Measurements from ENCODE around the gene SPAG6.
A peak's percentile ranks its signal among the peaks of the same experiment; 100 is the strongest.

Gene SPAG6

GRCh38 chr10:22322641-22323160 lies 22.6 kb upstream of the SPAG6 start:
- DNase-seq: no peak

DNA sequence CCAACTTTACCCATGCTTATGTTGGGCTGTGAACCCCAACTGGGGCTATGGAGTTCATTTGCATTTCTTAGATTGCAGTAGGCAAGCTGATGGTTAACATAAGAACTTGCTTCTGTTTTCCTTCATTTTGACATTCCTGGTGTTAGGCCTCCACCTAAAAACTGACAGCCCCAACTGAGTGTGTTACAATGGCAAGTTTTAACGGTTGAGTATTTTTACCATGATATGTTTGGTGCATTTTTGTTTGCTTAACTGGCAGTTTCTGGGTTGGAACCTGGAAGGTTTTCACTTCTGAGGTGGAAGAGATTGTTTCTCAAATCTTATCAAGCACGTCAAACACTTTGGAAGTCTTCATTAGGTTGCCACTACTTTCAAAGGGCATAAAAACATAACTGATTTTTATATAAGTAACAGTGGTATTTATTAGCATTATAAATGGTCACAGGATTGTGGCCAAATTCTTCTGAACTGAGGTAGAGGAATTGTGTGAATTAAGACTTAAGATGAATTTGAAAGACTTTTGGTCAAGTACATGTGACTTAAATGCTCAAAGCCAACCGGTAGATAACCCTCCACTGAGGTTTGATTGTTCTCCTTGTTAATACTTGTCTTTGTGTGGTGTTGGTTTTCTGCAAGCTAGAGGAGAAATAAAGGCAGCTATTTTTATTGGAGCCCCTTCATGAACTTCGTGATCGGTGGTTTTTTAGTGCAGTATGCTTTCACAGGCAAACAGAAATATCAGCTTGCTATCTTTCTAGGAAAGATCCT lies 21.6 kb upstream of the SPAG6 start:
- DNase-seq: no peak

DNA sequence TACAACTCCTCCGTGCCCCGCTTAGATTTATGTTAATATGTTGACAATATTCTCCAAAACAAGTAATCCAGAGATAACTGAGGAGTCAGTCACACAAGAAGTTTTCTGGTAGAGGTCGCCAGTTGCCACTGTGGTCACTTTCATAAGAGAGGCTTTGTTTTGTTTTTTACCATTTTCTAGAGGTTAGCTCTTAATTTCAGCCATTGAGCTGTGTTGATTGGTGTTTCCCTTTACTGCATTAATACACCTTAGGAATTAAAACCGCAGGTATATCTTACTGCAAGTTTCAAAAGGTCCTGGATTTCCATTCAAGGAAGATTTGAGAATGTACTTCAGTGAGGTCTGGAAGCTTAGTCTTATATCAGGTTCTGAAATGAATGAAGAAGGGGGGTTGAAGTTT lies 20.9 kb upstream of the SPAG6 start:
- no peak for DNase-seq

DNA sequence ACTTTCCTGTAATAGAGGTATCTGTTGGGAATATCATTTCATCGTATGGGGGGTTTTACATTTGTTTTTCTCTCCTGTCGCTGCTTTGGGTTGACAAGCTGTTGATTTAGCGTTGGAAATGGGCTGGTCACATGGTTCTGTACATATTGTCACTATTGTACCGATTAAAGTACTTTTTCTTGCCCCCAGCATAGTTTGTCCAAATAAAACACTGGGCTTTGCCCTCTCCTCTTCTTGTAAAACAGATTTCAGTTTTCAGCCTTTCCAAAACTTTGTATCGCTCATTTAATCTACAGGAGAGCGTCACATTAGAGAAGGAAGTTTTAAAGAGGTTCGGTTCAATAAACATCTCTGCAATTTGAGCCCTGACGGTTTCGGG lies 20.4 kb upstream of the SPAG6 start:
- DNase-seq: no peak

GRCh38 chr10:22325272-22326144 lies 19.8 kb upstream of the SPAG6 start:
- peak; percentile 69 for DNase-seq

DNA sequence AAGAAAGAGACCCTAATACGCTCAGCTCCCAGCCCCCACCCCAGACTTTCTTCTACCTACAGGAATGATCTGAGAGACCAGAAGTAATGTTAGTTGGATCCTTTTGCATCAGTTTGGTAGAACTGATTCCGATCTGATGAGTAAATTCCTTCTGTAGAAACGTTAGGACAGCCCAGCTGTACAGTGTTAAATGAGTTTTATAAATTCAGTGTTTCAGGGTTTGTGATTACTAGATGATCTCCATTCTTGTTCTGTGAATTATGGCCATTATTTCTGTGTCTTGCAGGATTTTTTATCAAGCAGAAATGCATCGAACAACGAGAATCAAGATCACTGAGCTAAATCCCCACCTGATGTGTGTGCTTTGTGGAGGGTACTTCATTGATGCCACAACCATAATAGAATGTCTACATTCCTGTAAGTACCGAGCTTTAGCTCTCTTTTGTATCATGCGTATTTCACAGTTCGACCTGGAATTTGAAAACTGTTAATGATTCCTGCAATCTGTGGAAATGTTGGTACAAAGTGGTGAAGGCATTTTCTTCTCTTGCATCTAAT lies 19.1 kb upstream of the SPAG6 start:
- DNase-seq: no peak

GRCh38 chr10:22329150-22329549 lies 16.1 kb upstream of the SPAG6 start:
- no peak for DNase-seq

DNA sequence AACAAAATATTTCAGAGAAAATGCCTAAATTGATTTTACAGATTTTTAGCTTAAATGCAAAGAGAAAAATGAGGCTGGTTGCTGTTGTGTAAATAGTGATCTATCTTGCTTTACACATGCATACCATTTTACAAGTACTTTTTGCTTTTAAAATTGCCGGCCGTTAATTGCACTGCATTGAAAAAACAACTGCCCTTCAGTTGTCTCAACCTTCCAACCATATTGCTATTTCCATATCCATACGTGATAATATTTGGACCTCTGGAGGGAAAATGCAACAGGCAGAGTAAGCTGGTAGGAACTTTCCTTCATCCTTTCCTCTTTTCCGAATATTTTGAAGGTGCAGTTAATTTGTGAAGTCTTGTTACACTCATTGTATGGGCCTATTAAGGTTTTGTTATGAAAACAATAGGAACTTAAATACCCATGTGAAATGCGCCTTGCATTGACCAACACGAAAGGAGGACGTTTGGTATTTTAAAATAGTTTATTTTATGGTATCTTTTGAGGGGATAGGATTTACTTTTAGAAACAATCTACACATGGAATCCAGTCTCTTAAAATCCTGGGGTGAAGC lies 13.1 kb upstream of the SPAG6 start:
- no peak for DNase-seq

DNA sequence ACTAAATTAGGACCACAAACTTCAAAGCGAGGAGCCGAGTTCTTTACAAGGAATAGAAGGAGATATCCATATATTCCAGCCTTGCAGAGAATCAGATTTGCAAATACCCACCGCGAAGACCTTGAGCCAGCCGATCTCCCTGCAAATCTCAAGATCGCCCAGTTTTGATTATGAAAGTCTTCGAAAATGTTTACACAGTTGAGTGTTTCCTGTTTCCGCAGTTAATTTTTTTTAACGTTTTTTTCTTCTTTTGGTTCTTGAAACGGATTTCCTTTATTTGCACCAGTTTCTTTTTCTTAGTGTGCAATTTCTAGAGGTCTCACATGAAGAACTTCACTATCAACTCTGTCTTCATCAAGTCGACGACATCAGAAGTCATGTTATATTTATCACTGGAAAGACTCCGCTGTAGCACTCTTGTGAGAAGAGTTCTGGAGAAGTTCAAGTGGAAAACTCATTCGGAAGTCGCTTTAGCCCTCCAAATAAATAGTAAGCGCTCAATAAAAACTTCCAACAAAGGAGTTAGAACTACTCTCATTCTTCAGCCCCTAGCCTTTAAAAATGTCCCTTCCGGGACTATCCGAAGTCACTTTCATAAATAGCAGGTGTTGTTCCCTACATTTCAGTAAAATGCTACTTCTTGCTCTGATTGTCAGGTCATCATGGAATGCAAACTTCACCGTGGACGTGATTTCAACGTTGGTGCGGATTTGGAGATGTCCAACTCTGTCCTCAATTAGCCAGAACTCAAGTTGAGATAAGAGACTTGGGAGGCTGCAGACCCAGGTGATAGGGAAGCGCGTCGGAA lies 11.9 kb upstream of the SPAG6 start:
- DNase-seq: no peak

DNA sequence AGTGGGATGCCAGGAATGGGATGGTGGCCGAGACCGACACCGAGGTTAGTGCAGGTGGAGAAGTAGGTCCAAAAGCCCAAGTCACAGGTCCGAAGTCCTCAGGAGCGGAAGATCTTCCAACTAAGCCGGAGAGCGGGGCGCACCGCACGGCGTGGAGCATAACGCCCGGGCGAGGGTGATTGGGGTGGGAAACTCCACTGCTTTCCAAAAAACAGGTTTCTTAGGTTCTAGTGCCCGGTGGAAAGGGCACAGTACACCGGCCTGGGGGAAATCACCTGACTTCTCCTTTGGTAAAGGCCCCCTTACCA lies 11.4 kb upstream of the SPAG6 start:
- DNase-seq: no peak

DNA sequence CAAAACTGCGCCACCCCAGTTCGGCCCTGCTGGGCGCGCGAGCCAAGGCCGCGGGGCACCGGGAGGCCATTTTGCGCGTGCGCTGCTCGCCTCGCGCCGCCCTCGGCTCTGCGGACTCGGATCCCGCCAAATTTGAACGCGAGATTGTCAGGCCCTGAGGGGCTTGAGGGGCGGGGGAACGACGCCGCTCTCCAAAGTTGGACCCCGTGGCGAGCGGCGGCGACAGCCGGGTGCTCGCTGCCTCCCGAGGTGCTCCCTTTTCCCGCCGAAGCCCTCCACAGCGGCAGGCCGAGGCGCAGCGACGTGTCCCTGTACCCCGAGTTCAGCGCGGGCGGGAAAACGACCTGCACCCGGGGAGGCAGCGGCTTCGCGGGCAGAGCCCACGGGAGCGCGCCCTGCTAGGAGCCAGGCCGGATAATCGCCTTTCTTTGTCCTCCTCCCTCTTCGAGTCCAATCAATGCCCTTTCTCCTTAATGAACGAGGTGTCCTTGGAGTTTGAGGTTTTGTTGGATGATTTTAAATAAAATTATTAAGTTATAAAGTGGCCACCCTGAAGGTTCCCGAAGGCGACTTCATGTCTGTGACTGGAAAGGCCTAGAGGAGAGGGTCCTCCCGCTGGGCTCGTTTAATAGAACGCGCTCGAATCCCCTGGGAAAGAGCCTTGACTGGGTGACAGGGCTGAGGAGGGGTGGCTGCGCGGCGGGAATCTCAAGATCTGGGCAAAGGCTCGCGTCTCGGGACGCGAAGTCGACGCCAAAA lies 10.7 kb upstream of the SPAG6 start:
- DNase-seq: no peak

DNA sequence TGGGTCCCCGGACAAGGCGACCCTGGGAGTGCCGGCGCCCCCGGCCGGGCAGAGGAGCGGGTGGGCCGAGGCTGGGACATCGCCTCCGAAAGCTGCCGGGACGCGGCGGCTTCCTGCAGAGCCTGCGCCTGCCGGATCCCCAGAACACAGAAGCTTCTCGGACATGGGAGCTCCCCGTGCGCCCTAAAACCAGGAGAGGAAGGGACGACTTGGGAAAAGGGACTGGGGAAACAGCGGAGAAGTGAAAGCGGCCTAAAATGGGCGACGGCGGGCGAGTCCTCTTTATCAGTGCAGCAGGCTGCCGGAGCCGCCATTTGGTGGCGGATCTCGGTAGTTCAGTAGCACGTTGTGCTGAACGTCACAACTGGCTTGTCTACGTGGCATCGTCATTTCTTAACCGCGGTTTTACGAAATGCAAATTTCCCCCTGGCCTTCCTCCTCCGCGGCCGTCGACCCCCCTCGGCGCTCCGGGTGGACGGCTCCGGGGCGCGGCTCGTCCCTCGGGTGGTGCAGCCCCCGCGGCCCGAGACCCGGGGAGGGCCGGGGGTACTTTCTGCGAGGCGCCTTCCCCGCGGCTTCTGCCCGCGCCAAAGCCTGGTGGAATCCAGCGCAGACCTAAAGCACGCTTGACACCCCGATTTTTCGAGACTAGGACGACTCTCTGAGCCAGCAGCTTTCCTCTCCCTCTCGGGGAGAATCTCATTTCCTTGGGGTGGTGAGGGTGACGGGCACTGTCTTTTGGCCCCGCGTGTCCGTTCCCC lies 9.9 kb upstream of the SPAG6 start:
- no peak for DNase-seq

DNA sequence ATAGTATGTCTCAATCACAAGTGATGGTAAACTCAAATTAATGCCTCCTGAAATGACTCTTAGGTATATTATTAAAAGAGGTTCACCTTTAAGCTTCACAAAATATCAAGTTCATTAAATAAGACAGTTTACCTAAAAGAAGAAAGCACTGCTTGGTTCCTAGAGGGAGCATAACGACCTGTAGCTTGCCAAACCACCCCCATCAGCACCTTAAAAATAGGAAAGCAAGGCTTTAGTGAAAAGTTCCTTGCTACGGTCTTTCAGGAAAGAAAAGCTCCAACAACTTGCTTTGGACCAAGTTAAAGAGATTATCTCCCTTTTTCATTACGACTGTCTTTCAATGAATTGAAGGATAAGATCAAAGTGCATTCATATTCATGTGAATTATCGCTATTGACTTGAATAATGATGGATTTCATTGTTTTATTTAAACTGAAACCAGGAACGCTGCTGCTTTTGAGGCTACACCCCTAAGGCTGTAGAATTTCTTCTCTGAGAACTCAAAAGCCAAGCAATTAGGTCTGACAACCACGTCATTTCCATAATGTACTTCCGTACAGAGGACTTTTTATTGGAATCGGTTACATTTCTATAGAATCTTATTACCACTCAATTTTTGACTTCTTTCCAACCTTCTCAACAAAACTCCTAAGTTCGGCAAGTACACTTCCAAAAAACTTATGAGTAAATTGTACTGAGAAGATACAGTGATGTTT lies 7.0 kb upstream of the SPAG6 start:
- DNase-seq: no peak

- no peak for DNase-seq
Observed at GRCh38 chr10:22338931-22339330, 6.4 kb upstream of the SPAG6 start.

DNA sequence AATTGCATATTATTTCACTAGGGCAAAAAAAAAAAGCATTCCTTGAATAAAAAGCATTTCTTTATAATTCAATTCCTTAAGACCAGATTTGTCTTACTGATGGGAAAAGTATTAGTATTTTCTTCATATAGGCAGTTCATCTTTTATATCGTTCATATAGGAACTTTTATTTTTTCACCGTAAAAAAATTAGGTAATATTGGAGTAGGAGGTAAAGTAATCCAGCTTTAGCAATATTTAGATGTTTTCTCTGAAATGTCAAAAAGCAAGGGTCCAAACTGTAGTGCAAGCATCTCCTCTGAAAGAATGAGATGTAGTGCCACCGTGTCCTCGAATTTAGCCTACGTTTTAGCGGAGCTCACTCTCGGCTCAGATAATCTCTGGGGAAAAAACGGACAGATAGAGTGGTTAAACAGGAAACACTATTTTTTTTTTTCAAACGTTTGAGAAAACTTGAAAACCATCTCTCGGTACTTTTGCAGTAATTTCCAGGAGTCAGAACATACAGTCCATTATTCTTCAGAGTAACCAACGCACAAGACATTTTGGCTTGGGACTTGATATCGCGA lies 5.5 kb upstream of the SPAG6 start:
- DNase-seq: no peak

- peak; percentile 87 for DNase-seq
Observed at GRCh38 chr10:22340329-22341189, 4.7 kb upstream of the SPAG6 start.

DNA sequence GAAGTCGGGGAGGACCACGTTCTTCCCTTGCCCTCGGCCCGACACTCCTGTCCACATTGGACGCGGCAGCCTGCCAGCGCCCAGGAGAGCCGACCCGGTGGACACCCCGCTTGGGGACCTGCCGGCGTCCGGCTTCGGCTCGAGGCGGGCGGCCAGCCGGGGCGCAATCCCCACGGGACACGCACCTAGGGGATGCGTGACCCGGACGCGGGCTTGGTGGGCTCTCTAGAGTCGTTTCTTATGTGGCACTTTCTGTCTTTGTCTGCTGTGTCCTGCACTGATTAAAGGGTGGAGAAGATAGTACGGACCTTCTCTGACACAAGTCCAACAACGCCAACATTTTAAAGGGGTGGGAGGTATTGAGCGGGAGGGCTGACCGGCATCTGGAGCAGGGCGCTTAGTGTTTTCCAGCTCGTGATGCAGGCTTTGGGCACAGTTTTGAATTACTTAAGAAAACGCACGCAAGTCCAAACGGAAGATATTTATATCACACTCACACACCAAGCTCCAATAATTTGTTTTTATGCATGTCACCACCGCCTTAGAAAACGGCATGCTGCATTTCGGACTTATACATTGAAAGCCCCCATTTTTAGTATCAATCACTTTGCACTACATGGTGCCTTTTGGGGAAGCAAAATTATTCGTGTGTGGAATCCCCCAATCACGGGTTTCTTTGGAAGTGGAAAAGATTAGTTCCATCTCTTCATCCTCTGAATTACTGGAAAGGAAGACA lies 3.9 kb upstream of the SPAG6 start:
- no peak for DNase-seq

- DNase-seq: no peak
Observed at GRCh38 chr10:22341926-22342196, 3.4 kb upstream of the SPAG6 start.

DNA sequence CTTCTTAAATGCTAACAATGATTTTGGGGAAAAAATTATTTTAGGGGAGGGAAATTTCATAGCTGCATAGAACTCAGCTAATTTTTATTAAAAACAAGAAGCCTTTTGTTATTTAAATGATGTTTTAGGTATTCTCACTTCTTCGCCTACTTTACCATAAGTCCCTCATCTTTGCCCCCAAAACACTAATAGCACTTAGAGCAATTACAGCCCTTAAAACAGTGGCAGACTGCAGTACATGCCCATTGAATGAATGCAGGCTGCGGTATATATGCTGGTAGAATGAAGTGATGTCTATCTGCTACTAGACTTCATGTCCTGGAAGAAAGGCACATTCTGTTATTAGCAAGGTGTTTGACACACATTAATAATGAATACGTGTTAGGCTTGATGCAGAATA lies 2.9 kb upstream of the SPAG6 start:
- no peak for DNase-seq
